HEK293 (cell line): ENCODE measurements around the gene PRAF2.
A peak's percentile ranks its signal among the peaks of the same experiment; 100 is the strongest.

Source experiments
- GFI1B ChIP-seq: fragments of 450-650 bp; formaldehyde crosslinking; IDR thresholded peaks from 2 replicates; pipeline ENCODE4 v1.5.1; 2016; ENCODE audit warnings: missing biosample characterization, missing genetic modification characterization
- YY2 ChIP-seq: fragments of 450-650 bp; formaldehyde crosslinking; IDR thresholded peaks from 2 replicates; pipeline ENCODE4 v1.5.1; 2016; ENCODE audit warnings: missing biosample characterization, missing genetic modification characterization
- ZBTB17 ChIP-seq: fragments of 450-650 bp; formaldehyde crosslinking; IDR thresholded peaks from 2 replicates; pipeline ENCODE4 v1.5.1; 2016; ENCODE audit warnings: missing biosample characterization, missing genetic modification characterization
- ZFP37 ChIP-seq: fragments of 450-650 bp; formaldehyde crosslinking; IDR thresholded peaks from 2 replicates; pipeline ENCODE4 v1.5.1; 2016; ENCODE audit warnings: missing biosample characterization, missing genetic modification characterization
- ZIC2 ChIP-seq: fragments of 450-650 bp; formaldehyde crosslinking; IDR thresholded peaks from 2 replicates; pipeline ENCODE4 v1.5.1; 2016; ENCODE audit warnings: missing biosample characterization, missing genetic modification characterization
- ZNF140 ChIP-seq: fragments of 450-650 bp; formaldehyde crosslinking; IDR thresholded peaks from 2 replicates; pipeline ENCODE4 v1.5.1; 2016; ENCODE audit warnings: missing biosample characterization, missing genetic modification characterization
- ZNF184 ChIP-seq: fragments of 450-650 bp; IDR thresholded peaks from 2 replicates; pipeline ENCODE4 v1.5.1; 2018; ENCODE audit warnings: missing biosample characterization, mild to moderate bottlenecking, missing genetic modification characterization
- ZNF2 ChIP-seq: fragments of 450-650 bp; formaldehyde crosslinking; IDR thresholded peaks from 2 replicates; pipeline ENCODE4 v1.5.1; 2016; ENCODE audit warnings: missing biosample characterization, missing genetic modification characterization
- ZNF24 ChIP-seq: fragments of 450-650 bp; formaldehyde crosslinking; IDR thresholded peaks from 2 replicates; pipeline ENCODE4 v1.5.1; 2016; ENCODE audit warnings: missing biosample characterization, missing genetic modification characterization
- ZNF341 ChIP-seq: fragments of 450-650 bp; formaldehyde crosslinking; IDR thresholded peaks from 2 replicates; pipeline ENCODE4; 2016; ENCODE audit warnings: low read depth, missing biosample characterization, missing genetic modification characterization
- ZNF366 ChIP-seq: fragments of 450-650 bp; formaldehyde crosslinking; conservative IDR thresholded peaks from 2 replicates; pipeline ENCODE4 v1.5.1; 2016; ENCODE audit warnings: missing biosample characterization, missing genetic modification characterization
- ZNF544 ChIP-seq: fragments of 450-650 bp; formaldehyde crosslinking; IDR thresholded peaks from 2 replicates; pipeline ENCODE4 v1.5.0; 2017; ENCODE audit warnings: missing biosample characterization, missing genetic modification characterization
- ZNF585B ChIP-seq: fragments of 450-650 bp; formaldehyde crosslinking; IDR thresholded peaks from 2 replicates; pipeline ENCODE4 v1.5.1; 2016; ENCODE audit warnings: missing biosample characterization, missing genetic modification characterization
- ZNF654 ChIP-seq: fragments of 450-650 bp; formaldehyde crosslinking; IDR thresholded peaks from 2 replicates; pipeline ENCODE4 v1.5.1; 2016; ENCODE audit warnings: low read depth, missing biosample characterization, missing genetic modification characterization
- ZNF658 ChIP-seq: fragments of 450-650 bp; formaldehyde crosslinking; IDR thresholded peaks from 2 replicates; pipeline ENCODE4; 2016; ENCODE audit warnings: missing biosample characterization, missing genetic modification characterization
- ZNF777 ChIP-seq: fragments of 450-650 bp; formaldehyde crosslinking; IDR thresholded peaks from 2 replicates; pipeline ENCODE4 v1.5.1; 2017; ENCODE audit warnings: missing biosample characterization, missing genetic modification characterization, borderline replicate concordance
- ZNF792 ChIP-seq: fragments of 450-650 bp; formaldehyde crosslinking; IDR thresholded peaks from 2 replicates; pipeline ENCODE4 v1.5.1; 2016; ENCODE audit warnings: missing biosample characterization, missing genetic modification characterization
- TF ChIP-seq, protein P1 (sequence below): fragments of 450-650 bp; formaldehyde crosslinking; IDR thresholded peaks from 2 replicates; pipeline ENCODE4 v1.5.1; 2016; ENCODE audit warnings: missing biosample characterization, missing genetic modification characterization
- TF ChIP-seq, protein P2 (sequence below): fragments of 450-650 bp; formaldehyde crosslinking; IDR thresholded peaks from 2 replicates; pipeline ENCODE4 v1.5.1; 2017; ENCODE audit warnings: missing biosample characterization, missing genetic modification characterization
- TF ChIP-seq, protein P3 (sequence below): fragments of 450-650 bp; IDR thresholded peaks from 2 replicates; pipeline ENCODE4 v1.5.1; 2018; ENCODE audit warnings: missing biosample characterization, missing genetic modification characterization
- TF ChIP-seq, protein P4 (sequence below): fragments of 450-650 bp; formaldehyde crosslinking; IDR thresholded peaks from 2 replicates; pipeline ENCODE4 v1.5.1; 2016; ENCODE audit warnings: missing biosample characterization, missing genetic modification characterization
- TF ChIP-seq, protein P5 (sequence below): fragments of 450-650 bp; formaldehyde crosslinking; optimal IDR thresholded peaks from 2 replicates; pipeline ENCODE3; 2016; ENCODE audit warnings: missing biosample characterization, mild to moderate bottlenecking, missing genetic modification characterization
- TF ChIP-seq, protein P6 (sequence below): fragments of 450-650 bp; formaldehyde crosslinking; IDR thresholded peaks from 2 replicates; pipeline ENCODE4 v1.5.1; 2016; ENCODE audit warnings: missing biosample characterization, missing genetic modification characterization, borderline replicate concordance
- TF ChIP-seq, protein P7 (sequence below): fragments of 450-650 bp; formaldehyde crosslinking; IDR thresholded peaks from 2 replicates; pipeline ENCODE4 v1.5.1; 2016; ENCODE audit warnings: missing biosample characterization, missing genetic modification characterization

PRAF2 gene

DNA sequence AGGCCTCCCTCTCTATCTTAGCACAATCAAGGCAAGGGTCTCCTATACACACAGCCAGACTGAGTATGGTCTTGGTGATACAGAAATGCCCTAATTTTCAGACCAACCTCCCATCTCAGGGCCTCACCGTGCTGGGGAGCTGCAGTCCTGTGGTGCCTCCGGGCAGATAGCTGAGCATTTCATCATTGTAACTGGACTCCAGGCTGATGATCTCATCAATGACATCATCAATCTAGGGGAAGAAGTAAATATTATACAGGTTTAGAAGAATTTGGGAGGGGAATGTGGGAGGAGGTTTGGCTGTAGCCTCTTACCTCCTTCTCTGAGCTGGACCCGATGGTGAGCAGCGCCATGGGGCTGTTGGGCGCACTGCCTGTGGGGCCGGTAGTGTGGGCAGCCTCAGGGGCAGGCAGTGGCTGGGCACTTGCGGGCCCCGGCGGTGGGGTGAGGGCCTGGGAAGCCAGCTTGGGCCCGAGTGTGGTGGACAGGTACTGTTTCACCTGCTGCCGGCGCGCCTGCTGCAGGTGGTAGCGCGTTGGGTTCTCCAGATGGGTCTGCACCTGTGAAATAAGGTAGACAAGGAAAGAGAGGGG lies 35.8 kb downstream of the PRAF2 start (continued):
- TF ChIP-seq ZNF585B (tag by site-specific recombination) (no peak), ZBTB17 (tag by site-specific recombination) (no peak), ZNF184 (no peak), ZNF24 (peak; percentile 70; the same call in 1 of the 2 replicates), ZNF777 (tag by site-specific recombination) (no peak), ZIC2 (no peak), GFI1B (no peak), ZFP37 (tag by site-specific recombination) (0 out of 2 replicates have a peak, but pooled peaks have one; percentile 44), ZNF366 (peak; percentile 77), ZNF341 (tag by site-specific recombination) (no peak), ZNF654 (tag by site-specific recombination) (no peak), ZNF544 (tag by site-specific recombination) (no peak), YY2 (tag by site-specific recombination) (no peak), ZNF2 (tag by site-specific recombination) (no peak), ZNF140 (tag by site-specific recombination) (no peak), ZNF792 (no peak), ZNF658 (no peak)
- TF ChIP-seq, protein P1, sequence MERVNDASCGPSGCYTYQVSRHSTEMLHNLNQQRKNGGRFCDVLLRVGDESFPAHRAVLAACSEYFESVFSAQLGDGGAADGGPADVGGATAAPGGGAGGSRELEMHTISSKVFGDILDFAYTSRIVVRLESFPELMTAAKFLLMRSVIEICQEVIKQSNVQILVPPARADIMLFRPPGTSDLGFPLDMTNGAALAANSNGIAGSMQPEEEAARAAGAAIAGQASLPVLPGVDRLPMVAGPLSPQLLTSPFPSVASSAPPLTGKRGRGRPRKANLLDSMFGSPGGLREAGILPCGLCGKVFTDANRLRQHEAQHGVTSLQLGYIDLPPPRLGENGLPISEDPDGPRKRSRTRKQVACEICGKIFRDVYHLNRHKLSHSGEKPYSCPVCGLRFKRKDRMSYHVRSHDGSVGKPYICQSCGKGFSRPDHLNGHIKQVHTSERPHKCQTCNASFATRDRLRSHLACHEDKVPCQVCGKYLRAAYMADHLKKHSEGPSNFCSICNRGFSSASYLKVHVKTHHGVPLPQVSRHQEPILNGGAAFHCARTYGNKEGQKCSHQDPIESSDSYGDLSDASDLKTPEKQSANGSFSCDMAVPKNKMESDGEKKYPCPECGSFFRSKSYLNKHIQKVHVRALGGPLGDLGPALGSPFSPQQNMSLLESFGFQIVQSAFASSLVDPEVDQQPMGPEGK (tag by site-specific recombination) = peak; percentile 38
- TF ChIP-seq, protein P2, sequence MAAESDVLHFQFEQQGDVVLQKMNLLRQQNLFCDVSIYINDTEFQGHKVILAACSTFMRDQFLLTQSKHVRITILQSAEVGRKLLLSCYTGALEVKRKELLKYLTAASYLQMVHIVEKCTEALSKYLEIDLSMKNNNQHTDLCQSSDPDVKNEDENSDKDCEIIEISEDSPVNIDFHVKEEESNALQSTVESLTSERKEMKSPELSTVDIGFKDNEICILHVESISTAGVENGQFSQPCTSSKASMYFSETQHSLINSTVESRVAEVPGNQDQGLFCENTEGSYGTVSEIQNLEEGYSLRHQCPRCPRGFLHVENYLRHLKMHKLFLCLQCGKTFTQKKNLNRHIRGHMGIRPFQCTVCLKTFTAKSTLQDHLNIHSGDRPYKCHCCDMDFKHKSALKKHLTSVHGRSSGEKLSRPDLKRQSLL (tag by site-specific recombination) = no peak
- TF ChIP-seq, protein P3, sequence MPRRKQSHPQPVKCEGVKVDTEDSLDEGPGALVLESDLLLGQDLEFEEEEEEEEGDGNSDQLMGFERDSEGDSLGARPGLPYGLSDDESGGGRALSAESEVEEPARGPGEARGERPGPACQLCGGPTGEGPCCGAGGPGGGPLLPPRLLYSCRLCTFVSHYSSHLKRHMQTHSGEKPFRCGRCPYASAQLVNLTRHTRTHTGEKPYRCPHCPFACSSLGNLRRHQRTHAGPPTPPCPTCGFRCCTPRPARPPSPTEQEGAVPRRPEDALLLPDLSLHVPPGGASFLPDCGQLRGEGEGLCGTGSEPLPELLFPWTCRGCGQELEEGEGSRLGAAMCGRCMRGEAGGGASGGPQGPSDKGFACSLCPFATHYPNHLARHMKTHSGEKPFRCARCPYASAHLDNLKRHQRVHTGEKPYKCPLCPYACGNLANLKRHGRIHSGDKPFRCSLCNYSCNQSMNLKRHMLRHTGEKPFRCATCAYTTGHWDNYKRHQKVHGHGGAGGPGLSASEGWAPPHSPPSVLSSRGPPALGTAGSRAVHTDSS (tag by site-specific recombination) = no peak
- TF ChIP-seq, protein P4, sequence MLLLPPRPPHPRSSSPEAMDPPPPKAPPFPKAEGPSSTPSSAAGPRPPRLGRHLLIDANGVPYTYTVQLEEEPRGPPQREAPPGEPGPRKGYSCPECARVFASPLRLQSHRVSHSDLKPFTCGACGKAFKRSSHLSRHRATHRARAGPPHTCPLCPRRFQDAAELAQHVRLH = no peak
- TF ChIP-seq, protein P5, sequence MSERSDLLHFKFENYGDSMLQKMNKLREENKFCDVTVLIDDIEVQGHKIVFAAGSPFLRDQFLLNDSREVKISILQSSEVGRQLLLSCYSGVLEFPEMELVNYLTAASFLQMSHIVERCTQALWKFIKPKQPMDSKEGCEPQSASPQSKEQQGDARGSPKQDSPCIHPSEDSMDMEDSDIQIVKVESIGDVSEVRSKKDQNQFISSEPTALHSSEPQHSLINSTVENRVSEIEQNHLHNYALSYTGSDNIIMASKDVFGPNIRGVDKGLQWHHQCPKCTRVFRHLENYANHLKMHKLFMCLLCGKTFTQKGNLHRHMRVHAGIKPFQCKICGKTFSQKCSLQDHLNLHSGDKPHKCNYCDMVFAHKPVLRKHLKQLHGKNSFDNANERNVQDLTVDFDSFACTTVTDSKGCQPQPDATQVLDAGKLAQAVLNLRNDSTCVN (tag by site-specific recombination) = no peak
- TF ChIP-seq, protein P6, sequence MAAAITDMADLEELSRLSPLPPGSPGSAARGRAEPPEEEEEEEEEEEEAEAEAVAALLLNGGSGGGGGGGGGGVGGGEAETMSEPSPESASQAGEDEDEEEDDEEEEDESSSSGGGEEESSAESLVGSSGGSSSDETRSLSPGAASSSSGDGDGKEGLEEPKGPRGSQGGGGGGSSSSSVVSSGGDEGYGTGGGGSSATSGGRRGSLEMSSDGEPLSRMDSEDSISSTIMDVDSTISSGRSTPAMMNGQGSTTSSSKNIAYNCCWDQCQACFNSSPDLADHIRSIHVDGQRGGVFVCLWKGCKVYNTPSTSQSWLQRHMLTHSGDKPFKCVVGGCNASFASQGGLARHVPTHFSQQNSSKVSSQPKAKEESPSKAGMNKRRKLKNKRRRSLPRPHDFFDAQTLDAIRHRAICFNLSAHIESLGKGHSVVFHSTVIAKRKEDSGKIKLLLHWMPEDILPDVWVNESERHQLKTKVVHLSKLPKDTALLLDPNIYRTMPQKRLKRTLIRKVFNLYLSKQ (tag by site-specific recombination) = no peak
- TF ChIP-seq, protein P7, sequence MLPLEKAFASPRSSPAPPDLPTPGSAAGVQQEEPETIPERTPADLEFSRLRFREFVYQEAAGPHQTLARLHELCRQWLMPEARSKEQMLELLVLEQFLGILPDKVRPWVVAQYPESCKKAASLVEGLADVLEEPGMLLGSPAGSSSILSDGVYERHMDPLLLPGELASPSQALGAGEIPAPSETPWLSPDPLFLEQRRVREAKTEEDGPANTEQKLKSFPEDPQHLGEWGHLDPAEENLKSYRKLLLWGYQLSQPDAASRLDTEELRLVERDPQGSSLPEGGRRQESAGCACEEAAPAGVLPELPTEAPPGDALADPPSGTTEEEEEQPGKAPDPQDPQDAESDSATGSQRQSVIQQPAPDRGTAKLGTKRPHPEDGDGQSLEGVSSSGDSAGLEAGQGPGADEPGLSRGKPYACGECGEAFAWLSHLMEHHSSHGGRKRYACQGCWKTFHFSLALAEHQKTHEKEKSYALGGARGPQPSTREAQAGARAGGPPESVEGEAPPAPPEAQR (tag by site-specific recombination) = no peak
